NCI-H2196 (cell line): ENCODE results near the gene CYP2C19.
"Not testable (repeated sequence)": the region's sequence is repeated elsewhere in the genome, so short reads cannot be mapped to it uniquely, and the experiment has no call there.

Experiments used
- DNase-seq: peaks from one replicate; lab custom pipeline; 2025; ENCODE audit not compliant: unreplicated experiment; lab: John Stamatoyannopoulos, UW

The CYP2C19 gene

GRCh38 chr10:94762393-94762792 is at the start of gene CYP2C19:
TSS of gene CYP2C19 (plus strand) at chr10:94762681. CDS start at chr10:94762706, 25 bp downstream.
- no peak for DNase-seq

GRCh38 chr10:94725871-94726270 is 36.6 kb upstream of the CYP2C19 start:
- no peak for DNase-seq

GRCh38 chr10:94735197-94735596 is 27.3 kb upstream of the CYP2C19 start:
- no peak for DNase-seq

- DNase-seq, result no peak
Measured at GRCh38 chr10:94738588-94738987, 23.9 kb upstream of the CYP2C19 start.

- no peak for DNase-seq
Measured at GRCh38 chr10:94747137-94747536, 15.3 kb upstream of the CYP2C19 start.

- DNase-seq, result no peak
Measured at GRCh38 chr10:94747838-94748237, 14.6 kb upstream of the CYP2C19 start.

- DNase-seq, result no peak
Measured at GRCh38 chr10:94757916-94758315, 4.6 kb upstream of the CYP2C19 start.

- DNase-seq, result no peak
Measured at GRCh38 chr10:94760586-94761178, 1.8 kb upstream of the CYP2C19 start.

- DNase-seq, result not testable (repeated sequence)
Measured at GRCh38 chr10:94775425-94775824, 12.9 kb downstream of the CYP2C19 start.

GRCh38 chr10:94777886-94778458 is 15.5 kb downstream of the CYP2C19 start:
- no peak for DNase-seq

- DNase-seq, result no peak
Measured at GRCh38 chr10:94780844-94781243, 18.4 kb downstream of the CYP2C19 start.

GRCh38 chr10:94784256-94784655 is 21.8 kb downstream of the CYP2C19 start:
- DNase-seq, result no peak

GRCh38 chr10:94785211-94785610 is 22.7 kb downstream of the CYP2C19 start:
- DNase-seq, result no peak

- DNase-seq, result not testable (repeated sequence)
Measured at GRCh38 chr10:94800551-94800950, 38.1 kb downstream of the CYP2C19 start.

- DNase-seq, result no peak
Measured at GRCh38 chr10:94803307-94803706, 40.8 kb downstream of the CYP2C19 start.

GRCh38 chr10:94830025-94830424 is 67.5 kb downstream of the CYP2C19 start:
- DNase-seq, result not testable (repeated sequence)

GRCh38 chr10:94846204-94846603 is 83.7 kb downstream of the CYP2C19 start:
- no peak for DNase-seq

- no peak for DNase-seq
Measured at GRCh38 chr10:94850766-94851165, 88.3 kb downstream of the CYP2C19 start.

GRCh38 chr10:94851263-94851662 is 88.8 kb downstream of the CYP2C19 start:
- no peak for DNase-seq

- DNase-seq, result no peak
Measured at GRCh38 chr10:94852438-94852837, 90.0 kb downstream of the CYP2C19 start.

- no peak for DNase-seq
Measured at GRCh38 chr10:94853065-94853464, 90.6 kb downstream of the CYP2C19 start.

- DNase-seq, result no peak
Measured at GRCh38 chr10:94858005-94858404, 95.5 kb downstream of the CYP2C19 start.

GRCh38 chr10:94859086-94859485 is 96.6 kb downstream of the CYP2C19 start:
- no peak for DNase-seq
